NCI-H460 (cell line): ENCODE measurements around the gene HEPN1. TPM values are rescaled to one million over a fixed set of nuclear protein-coding genes. Genes with fewer than 3 reads are reported as not detected.

Experiments used
- DNase-seq: peaks from one replicate; pipeline ENCODE4 v3.0.0-alpha.2; 2016; ENCODE audit warnings: low read depth; ENCODE audit errors: extremely low read depth
- total RNA-seq: library from RNA; depleted of rRNA; stranded (reverse); fragments of >200 nt; shearing (Covaris generic); gene quantifications from 2 replicates; pipeline ENCODE4 v1.2.3, GENCODE V29; 2014

The HEPN1 gene
- total RNA-seq, 1 experiment from 2014 or later, result not detected

- DNase-seq, result peak; percentile 17
Measured at GRCh38 chr11:124898263-124898680, 20.8 kb upstream of the HEPN1 start.

DNA sequence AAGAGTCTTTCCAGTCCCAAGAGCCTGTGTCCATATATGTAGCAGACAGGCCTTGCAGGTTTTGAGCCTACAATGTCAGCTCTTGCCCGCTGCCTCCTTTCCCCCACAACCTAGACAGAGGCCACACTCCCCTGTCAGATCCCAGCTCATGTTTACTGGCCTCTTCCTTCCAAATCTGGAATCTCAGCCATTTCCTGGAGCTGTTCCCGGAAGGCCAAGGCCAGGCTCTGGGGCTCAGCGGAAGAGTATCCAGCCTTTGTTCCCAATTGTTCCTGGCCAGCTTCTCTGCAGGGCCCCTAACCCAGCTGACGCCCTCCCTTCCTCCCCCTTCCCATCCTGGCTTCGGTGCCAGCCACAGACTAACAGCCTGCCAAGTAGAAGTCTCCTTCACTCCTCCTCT lies 20.3 kb upstream of the HEPN1 start:
- no peak for DNase-seq

DNA sequence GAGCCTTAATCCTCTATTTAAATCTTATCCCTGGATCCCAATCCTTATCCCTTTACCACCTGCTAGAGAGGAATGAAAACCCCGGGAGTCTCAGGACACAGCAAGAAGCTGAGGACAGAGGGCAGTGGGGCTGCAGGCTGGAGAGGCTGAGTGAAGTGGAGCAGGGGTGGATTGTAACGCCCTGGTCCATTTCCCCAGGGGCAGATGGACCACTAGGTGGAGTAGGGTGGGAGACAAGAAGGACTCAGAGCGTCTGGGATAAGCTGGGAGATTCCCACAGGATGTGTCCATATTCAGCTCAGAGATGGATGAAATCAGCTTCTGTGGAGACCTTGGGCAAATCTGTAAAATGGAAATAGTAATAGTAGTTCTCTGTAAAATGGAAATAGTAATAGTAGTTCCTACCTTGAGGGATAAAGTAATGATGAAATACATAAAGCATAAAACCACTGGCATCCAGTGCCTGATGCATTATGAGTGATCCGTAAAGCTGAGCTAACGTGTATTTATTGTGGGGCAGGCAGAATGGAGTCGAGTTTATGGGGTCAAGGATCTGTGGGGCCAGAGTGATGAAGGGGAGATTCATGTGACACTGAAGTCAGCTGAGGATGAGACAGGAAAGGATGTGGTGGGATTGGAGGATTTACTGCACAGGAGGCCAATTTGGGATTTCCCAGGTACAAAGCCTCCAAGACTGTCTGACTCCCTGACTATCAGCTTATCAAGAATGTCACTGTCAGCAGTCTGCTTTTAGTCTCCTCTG lies 19.5 kb upstream of the HEPN1 start:
- no peak for DNase-seq

GRCh38 chr11:124900464-124900863 lies 18.6 kb upstream of the HEPN1 start:
- DNase-seq, result peak; percentile 35

- DNase-seq, result no peak
Measured at GRCh38 chr11:124902616-124903015, 16.4 kb upstream of the HEPN1 start.

GRCh38 chr11:124915541-124916369 lies 3.3 kb upstream of the HEPN1 start:
- no peak for DNase-seq

DNA sequence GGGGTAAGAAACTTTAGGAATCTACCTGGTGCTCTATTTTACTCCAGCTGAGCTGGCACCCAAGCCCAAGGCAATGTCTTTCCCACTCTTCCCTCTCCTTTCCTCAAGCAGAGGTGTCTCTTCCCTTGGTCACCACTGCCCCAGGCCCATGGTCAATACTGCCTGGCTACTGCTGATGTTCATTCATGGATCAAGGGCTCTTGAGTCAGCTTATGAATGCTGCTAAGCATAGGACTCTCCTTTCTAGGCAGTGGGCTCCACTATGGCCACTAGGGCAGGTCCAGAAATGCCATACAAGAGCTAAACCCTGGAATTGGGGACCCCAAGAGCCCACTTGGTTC lies 2.7 kb upstream of the HEPN1 start:
- DNase-seq, result no peak

DNA sequence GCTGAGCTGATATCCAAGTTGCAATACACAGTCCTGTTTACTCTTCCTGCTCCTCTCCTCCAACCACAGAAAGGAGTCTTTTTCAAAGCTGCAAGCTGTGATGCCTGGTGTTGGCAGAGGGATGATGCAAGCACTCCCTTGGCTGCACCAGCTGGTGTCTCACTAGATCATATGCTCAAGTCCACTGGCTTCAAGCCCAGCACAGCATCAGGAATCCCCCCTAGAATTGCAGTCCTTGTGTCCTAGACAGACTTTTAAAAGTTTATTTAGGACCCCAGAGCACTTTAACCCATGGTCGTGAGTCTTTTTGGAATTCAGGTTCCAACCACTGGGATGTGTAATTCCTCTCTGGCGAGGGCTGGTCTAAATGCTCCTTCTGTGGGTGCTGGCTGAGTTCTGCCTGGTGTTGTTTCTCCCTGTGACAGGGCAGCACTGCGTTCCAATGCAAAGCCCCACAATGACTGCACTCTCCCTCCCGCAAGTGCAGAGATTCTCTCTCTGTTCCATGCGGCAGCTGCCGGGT lies 1.9 kb upstream of the HEPN1 start:
- DNase-seq, result no peak

- DNase-seq, result no peak
Measured at GRCh38 chr11:124919898-124920297, 848 bp downstream of the HEPN1 start.

- no peak for DNase-seq
Measured at GRCh38 chr11:124920356-124920755, 1.3 kb downstream of the HEPN1 start.

DNA sequence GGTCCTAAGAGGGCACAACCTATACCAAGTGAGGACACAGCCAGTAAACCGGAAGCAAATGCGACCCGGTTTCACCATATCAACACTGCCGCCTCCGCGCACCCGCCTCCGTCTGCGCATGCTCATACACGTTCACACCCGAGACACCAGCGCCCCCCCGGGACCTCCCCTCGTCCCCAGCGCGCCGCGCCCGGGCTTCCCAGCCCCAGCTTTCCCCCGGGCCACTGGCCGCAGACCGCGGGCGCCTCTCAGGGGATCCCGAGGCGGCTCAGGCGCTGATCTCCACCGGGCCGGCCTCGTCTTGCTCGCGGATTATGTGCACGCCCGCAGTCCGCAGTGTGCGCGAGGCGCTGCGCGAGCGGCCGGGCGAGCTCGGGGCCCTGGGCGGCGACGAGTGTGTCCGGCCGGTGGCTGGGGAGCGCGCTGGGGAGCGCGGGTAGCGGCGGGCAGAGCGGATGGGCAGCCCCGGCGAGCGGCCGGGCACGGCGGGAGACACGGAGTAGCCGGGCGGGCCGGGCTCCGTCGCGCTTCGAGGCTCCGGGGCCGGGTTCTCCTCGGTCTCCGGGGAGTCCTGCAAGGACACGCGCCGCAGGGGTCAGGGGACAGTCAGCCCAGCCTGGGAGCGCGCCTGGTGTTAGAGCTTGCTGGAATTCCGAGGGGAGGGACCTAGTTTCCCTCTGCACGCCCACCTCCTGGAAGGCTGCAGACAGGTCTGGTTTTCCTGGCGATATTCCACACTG lies 2.0 kb downstream of the HEPN1 start:
- DNase-seq, result no peak

DNA sequence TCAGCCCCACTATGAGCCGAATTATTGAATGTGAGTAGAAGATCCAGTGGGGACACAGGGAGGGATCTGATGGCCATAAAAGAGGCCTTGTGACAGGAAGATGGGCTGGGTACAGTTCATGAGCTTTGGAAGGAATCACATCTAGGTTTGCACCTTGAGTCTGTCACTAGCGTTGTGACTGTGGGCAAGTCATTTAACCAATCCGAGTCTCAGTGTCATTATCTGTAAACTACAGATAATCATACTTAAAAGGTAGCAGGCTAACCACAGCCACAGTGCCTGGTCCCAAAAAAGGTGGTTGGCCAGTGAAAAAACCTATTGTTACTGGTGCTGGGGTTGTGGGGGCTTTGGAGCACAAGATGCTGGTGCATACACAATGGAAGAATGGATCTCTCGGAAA lies 3.8 kb downstream of the HEPN1 start:
- DNase-seq, result no peak

DNA sequence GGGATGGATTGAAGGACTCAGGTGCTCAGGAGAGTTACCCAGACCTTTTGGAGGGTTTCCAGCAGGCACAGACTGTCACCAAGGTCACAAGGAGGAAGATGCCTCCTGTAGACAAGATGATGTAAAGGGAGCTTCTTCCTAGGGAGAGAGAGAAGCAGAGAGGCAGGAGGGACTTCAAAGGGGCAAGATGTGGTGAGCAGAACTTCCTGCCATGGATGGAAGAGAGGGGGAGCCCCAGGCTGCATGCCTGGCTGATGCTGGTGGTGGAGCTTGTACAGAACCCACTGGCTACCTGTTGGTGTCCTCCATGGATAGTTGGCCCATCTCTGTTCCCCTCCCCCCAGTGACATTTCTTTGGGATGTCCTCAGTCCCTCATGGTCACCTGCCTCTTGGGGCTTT lies 4.2 kb downstream of the HEPN1 start:
- no peak for DNase-seq

- no peak for DNase-seq
Measured at GRCh38 chr11:124928942-124929665, 10.1 kb downstream of the HEPN1 start.

GRCh38 chr11:124930799-124931198 lies 11.7 kb downstream of the HEPN1 start:
- DNase-seq, result no peak

DNA sequence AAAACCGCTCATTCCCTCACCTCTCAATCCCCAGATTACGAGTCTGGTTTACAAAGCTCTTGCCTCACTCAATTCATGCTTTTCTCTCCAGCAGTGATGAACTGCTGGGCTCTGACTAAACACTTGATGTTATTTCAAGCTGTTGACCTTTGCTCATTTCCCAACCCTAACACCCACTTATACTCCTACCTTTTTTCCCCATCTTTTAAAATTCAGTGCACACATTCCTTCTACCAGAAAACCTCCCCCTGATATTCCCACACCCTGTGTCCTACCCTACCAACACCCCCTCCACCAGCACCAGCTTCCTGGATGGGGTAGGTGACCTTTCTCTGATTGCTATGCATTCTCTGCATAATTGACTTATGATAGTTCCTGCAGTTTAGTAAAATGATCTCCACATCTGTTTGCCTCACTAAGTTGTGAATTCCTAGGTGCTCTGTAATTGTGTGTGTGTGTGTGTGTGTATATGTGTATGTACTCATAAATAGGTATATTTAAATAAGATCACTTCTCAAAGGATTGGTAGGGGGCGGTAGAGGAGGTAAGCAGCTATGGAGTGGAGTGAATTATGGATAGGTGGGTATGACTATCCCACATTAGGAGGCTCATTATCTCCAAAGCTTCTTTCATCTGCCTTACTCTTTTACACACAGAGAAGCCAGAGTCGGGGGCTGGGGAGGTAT lies 16.0 kb downstream of the HEPN1 start:
- DNase-seq, result no peak

- DNase-seq, result no peak
Measured at GRCh38 chr11:124935548-124936514, 16.8 kb downstream of the HEPN1 start, which contains the start of gene HEPACAM. HEPACAM (minus strand) TSS chr11:124936047; CDS start chr11:124936006, 41 bp downstream.

DNA sequence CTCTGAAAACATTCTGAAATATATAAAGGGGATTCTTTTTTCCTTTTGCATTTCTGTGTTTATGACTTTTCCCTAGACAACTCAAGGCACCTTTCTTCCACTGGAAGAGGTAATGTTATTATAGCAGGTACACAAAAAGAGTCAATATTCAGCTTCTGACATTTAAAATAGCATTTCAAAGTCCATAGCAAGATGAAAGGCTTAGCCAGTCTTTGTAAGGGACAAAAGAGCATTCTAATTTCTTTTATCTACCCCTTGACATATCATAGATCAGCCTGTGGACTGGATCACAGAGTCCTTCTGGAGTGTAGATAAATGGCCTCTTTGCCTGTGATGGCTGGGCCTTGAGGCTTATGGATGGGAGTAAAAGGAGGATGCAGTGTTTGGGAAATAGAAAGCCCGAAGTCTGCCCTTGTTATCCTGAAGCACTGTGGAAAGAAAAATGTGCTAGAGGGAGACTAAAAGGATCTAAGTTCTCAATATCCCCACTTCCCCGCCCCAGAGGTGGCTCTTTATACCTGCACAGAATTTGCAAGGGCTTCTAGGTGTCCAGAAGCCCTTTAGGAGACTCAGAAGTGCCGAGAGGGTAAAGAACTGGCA lies 18.4 kb downstream of the HEPN1 start:
- no peak for DNase-seq
